T-helper 1 cell treated with Interleukin-12 subunit alpha and Interleukin-12 subunit beta and Interleukin-4 antibody, amounts not matched to agents 30 ng/mL and 1 ng/mL, for 36 hours (primary cell): ENCODE data around the gene UGT1A4. TPM values are rescaled to one million over a fixed set of nuclear protein-coding genes. Genes with fewer than 3 reads are reported as not detected.

Experiments
- intact Hi-C: fragments of 100-400 bp; cut with micrococcal nuclease; formaldehyde crosslinking; loops from one replicate; pipeline ENCODE4 v1.15.1; 2024
- total RNA-seq: library from RNA; stranded (reverse); gene quantifications from 2 replicates; pipeline ENCODE4 v1.2.3, GENCODE V29; 2022

Gene UGT1A4
- total RNA-seq, 1 donor from 2014 or later, result not detected

DNA sequence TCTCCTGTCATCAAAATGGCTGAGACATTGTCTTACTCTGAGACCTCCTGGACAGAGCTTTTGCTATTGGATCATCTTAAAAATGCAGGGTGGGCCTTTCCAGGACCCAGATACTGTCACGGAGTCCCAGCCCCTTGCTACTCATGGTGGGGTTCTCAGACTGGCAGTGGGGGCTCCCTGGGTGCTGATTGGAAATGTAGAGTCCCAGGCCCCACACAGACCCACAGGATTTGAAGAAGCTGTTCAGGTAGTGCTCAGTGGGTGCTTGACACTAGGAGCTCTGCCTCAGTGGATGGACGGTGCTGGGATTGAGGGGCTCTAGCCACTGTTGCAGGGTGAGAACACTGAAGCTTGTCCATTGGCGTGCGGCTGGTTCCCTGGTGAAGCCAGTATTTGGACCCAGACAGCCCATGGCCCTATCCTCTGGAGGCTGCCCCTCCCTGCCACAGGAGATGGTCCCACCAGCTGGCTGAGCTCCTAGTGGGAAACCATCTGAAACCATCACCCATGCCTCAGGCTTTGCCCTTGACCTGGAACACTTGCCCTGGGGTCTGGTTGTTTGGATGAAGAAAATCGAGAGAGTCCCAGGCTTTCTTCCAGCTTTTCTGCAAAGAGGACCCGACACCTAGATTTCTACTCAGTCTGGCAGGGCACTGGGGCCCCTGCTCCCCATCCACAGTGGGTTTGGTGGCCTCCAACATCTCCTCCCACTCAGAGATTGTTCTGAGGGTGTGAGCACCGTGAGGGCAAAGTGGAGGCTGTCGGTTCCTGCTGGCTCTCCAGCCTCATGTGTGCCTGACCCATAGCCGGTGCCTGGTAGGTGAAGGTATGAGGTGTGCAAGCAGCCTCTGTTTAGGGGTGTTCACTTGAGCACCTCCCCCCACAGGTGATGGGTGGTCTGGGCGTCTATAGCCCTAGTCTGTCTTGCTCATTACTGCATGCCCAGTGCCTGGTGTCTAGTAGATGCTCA is 89.7 kb downstream of the UGT1A4 start:
- intact Hi-C loops, result no loop called here

DNA sequence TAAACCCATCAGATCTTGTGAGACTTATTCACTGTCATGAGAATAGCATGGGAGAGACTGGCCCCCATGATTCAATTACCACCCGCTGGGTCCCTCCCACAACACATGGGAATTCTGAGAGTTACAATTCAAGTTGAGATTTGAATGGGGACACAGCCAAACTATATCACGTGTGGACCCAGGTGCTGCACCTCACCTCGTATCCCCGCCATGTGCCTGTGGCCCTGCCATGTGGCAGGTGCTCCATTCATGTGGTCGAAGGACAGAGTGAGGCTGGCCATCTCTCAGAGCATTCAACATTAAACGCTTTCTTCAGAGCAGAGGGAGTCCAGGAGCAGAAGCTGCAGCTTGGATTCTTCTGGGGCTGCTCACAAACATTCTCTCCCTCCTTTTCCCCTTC is 91.8 kb downstream of the UGT1A4 start:
- intact Hi-C loops, result no loop called here

GRCh38 chr2:233811087-233811486 is 92.6 kb downstream of the UGT1A4 start:
- intact Hi-C loops, result no loop called here

- intact Hi-C loops, result no loop called here
Measured at GRCh38 chr2:233811732-233812131, 93.2 kb downstream of the UGT1A4 start.

DNA sequence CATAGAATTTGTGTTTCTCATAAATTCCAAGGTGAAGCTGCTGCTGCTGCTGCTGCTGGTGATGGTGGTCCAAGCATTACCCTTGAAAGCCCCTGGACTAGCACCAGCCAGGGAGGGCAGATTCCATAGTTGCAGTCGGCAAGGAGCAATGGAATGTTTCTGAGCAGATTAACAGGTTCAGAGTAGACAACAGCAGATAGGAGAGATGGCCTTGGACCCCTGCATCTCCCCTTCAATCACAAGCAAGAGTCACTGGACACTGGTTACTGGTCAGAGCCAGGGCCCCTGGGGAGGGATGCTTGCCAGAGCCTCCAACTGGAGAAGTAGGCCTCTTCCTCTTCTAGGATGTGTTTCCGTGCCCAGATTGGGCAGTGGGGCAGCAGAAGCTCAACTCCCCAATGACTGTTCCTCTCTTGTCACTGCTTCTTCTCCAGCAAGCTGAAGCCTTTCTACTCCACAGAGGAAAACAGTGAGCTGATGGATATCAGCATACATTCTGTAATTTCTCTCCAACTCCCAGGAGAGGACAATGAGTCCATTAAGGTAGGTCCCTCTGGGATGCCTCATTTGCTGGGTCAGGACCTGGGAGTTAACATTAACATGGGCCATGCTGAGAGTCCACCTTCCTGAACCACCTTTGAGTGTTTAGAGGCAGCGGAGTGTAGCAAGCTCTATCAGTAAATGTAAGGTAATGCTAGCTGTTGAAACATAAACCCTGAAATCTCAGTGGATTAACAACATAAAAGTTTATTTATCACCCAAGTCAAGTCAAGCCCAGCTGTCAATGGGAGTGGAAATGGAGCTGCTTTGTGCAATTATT is 94.9 kb downstream of the UGT1A4 start:
- intact Hi-C loops, result no loop called here

DNA sequence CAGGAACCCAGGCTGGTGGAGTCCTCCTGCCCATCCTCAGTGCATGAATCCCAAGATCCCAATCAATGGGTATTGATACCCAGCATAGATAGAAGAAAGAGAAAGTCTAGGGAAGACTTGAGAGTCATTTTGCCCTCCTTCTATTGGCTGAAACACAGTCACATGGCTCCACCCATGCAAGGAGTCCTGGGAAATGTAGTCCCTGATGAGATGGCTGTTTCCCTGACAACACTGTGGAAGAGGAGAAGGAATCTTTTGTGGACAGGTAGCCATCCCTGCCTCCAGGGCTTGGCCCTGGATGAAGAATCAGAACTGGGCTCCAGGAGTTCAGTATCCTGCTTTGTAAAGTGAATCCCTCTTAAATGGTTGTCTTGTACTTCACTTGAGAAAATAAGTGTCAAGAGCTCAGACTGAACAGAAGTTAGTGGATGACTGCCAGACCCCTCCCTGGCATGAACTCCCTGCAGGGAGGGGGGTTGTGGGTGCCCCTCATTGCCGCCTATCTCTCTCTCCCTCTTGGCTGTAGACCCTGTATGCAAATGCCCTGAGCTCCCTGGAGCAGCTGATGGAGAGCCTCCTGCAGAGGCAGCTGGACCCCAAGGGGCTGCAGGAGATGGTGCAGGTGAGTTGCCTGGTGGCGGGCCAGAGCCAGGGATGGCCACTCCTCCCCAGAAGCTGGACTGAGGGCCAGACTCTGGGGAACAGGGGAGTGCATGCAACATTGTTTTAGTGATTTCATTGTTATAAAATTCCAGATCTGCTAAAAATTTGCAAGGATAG is 95.7 kb downstream of the UGT1A4 start:
- intact Hi-C loops, result no loop called here

DNA sequence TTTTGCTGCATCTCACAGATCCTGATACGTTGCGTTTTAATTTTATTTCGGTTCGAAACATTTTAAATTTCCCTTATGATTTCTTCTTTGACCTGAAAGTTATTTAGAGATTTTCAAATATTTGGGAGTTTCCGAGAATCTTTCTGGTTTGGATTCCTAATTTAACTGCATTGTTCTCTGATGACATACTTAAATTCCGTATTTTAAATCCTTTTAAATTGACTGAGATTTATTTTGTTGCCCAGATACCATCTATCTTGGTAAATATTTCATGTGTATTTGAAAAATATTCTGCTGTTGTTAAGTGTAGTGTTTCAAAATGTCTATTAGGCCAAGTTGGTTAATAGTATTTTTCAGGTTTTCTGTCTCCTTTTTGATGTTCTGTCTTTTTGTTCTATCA is 97.3 kb downstream of the UGT1A4 start:
- intact Hi-C loops, result no loop called here

GRCh38 chr2:233816334-233816733 is 97.8 kb downstream of the UGT1A4 start:
- intact Hi-C loops, result no loop called here

DNA sequence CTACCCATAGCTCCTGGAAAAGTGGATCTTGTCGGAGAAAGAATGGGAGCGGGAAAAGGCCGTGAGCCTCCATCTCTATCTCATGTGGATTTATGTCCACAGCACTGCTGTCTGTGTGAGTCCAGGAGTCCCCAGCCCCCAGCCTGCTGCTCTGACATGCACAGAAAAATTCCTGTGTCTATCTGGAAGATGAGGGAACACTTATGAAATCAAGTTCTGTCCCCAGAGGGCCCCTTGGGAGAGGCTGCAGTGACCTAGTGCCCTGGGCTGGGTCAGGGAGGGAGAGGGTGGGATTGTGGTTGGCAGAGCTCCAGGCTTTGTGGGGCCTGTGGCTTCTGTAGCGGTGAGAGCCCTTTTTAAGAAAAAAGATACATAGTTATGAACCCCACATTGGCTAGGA is 98.2 kb downstream of the UGT1A4 start:
- intact Hi-C loops, result no loop called here

DNA sequence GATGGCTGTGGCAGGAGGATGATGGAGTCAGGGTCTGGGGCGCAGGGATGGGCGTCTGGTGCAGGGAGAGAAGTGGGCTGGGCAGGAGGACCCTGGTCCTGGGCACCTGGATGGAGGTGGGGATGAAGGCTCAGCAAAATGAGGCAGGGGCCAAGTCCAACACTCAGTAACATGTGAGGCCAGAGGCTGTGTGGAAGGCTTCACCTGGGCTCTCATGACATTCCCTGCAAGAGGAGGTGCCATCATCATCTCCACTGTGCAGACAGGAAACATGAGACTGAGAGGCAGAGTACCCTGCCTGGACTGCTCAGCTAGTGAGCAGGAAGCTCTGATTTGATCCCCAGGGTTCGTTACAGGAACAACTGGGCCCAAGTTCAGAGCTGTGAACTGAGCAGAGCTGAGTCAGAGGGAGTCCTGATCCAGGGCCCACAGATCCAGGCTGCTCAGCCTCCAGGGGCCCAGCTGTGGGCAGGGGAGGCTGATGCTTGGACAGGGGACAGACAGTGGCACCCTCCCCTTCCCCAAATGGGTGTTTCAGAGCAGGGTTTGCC is 98.9 kb downstream of the UGT1A4 start:
- intact Hi-C loops, result no loop called here

DNA sequence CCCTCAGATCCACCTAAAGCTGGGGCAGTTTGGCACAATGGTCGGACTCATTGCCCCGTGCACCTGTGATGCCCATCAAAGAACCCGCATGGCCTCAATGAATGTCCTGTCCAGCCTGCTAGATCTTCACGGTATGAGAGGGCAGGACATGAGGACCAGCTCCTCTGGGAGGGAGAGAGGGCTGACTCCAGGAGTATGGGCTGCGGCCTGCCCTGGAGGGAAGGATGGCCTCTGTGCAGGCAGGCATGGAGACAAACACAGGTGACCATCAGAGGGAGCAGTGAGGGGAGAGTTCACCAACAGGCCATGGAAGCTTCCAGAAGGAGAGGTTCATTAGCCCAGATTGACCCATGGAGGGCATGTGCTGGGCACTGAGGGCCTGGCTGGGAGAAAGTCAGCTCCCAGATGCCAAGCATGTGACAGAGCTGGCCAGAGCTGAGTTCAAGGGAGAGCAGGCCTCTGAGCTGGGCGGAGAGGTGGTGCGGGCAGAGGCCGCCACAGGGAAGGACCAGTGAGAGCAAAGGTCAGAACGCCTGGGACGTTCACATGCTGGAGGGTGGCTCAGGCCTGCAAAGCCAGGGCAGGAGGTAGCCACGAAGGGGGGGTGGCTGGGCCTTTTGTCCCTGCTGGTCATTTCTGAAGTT is 99.6 kb downstream of the UGT1A4 start:
- intact Hi-C loops, result no loop called here

DNA sequence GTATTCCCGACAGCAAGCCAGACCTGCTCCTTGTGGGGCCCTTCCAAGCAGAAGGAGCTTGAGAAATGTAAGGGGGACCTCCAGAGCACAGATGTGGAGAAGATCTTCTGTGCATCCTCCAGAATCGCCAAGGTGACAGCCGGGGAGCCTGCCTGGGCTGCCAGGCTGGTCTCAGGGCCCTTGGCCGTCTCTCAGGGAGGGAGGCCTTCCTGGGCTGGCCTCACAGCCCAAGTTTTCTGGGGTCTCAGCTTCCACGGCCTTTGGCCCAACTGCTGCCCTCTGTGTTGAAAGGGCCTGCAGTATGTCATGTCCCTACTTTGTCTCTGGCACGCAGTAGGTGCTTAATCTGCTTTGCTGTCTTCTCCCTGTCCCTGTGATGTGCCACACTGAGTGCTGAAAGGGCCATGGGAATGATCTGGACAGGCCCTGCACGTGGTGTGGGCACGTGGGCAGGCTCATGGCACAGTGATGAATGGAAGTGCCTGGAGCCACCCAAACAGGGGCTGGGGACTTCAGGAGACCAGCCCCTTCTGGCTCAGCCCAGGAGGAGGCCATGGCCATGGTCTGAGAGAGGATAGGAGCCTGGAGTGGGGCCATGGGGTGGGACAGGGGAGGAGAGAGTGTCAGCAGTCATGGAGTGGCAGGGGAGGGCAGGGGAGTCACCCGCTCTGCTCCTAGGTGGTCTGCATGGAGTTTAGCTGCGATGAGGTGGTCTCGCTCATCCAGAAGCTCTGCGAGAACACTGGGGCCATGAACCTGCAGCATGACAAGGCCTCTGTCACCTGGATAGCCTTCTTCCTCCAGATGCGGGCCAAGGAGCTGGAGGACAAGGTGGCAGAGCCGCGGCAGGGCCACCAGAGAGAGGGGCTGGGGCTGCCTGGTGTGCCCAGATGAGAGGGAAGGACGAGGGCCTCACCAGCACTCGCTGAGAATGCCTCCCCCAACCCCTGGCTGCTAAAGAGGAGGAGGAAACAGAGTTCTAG is 100.4 kb downstream of the UGT1A4 start:
- intact Hi-C loops, result no loop called here

DNA sequence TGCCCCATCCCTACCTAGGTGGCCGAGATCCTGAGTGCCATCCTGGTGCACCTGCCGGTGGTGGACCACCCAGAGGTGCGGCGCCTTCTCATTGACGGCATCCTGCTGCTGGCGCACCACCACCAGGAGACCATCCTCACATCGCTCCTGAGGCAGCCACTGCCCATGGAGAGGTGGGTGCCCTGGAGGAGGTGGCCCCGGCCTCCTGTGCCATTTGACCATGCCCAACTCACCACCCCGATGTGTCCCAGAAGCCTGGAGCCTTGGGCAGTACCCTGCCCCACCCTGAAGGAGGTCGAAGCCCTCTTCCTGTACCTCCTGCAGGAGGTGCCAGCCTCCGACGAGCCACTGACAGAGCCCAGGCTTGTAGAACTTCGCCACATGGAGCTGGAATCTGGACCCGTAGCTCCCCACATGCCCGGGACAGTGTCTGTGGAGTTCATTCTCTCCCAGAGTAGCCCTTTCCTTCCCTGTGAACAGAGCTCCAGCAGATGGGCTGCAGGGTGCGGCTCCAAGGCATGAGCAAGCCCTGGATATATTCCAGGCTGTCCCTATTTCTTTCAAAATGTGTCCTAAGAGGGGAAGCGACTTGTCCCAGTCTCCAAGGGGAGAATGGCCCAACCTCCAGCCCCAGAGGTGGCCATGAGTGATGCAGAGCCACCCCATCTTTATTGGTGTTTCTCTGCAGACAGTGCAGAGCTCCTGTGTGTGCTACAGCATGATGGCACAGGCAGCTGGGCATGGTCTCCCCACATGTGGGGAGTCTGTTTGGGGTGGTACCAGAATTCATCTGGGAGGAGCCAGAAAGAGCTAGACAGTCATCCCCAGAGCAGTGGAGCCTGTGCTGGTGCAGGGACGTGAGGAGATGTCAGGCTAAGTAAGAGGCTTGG is 101.6 kb downstream of the UGT1A4 start:
- intact Hi-C loops, result no loop called here

- intact Hi-C loops, result no loop called here
Measured at GRCh38 chr2:233820774-233821105, 102.2 kb downstream of the UGT1A4 start.

DNA sequence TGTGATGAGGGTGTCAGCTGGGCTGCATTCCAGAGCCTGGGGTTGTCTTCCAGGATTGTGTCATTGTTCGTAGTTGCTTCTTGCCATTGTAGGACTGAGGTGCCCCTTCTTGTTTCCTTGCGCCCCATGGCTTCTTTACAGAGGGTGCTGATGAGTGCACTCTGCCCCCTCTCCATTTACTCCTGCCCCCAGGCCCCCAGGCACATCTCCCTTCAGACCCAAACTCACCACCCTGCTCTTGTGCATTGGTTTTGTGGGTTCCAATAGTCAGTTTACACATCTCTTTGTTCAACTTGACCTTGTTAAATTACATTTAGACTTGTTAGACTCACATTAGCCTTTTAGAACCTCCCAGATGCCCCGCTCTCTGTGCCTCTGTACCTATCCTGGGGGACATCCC is 102.7 kb downstream of the UGT1A4 start:
- intact Hi-C loops, result no loop called here

- intact Hi-C loops, result no loop called here
Measured at GRCh38 chr2:233821709-233822100, 103.2 kb downstream of the UGT1A4 start.

DNA sequence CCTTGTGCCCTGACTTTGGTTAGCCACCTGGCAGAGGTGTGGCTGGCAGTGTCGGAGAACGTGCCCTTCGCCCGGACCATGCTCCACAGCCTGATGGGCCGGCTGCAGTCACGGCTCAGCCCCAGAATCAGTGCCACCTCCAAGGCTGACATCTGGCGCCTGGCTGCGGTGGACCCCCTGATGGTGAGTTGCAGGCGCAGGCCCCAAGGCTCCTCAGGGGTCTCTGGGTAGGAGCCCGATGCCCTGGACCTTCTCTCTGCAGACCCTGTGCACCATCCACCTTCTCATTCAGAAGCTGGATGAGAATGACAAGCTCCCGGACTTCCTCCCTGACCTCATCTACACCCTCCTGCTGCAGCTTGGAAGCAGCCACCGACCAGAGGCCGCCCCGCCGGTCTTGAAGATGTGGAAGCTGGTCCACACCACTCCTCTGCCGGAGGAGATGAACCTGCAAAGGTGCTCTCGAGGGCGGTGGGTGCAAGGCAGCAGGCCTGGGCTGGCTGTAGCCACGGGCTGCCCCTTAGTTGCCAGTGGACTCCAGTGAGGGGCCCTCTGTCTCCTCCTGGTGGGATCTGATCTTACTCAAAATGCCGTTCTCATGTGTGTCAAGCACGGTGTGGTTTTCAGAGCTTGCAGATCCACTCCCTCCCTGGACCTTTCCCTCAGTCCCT is 103.7 kb downstream of the UGT1A4 start:
- intact Hi-C loops, result no loop called here
